CD1c-positive myeloid dendritic cell (primary cell): ENCODE results near the gene FGD5.
A peak's percentile ranks its signal among the peaks of the same experiment; 100 is the strongest.

Experiments used
- DNase-seq: peaks from one replicate; pipeline ENCODE4 v3.0.0-alpha.2; 2016; ENCODE audit errors: extremely low spot score

The FGD5 gene

DNA sequence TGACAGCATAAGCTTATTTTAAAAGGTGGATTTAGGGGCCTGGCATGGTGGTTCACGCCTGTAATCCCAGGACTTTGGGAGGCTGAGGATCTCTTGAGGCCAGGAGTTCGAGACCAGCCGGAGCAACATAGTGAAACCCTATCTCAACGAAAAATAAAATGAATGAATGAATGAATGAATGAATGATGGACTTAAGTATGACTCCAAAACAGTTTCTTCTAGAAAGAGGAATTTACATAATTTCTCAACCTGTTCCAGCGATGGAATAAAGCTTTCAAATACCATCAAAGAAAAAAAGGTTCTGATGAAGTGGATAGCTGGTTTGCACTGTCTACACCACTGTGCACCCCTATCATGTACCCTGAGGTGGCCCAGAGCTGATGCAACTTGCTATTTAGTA, 108.5 kb downstream of the FGD5 start:
- DNase-seq: no peak

DNA sequence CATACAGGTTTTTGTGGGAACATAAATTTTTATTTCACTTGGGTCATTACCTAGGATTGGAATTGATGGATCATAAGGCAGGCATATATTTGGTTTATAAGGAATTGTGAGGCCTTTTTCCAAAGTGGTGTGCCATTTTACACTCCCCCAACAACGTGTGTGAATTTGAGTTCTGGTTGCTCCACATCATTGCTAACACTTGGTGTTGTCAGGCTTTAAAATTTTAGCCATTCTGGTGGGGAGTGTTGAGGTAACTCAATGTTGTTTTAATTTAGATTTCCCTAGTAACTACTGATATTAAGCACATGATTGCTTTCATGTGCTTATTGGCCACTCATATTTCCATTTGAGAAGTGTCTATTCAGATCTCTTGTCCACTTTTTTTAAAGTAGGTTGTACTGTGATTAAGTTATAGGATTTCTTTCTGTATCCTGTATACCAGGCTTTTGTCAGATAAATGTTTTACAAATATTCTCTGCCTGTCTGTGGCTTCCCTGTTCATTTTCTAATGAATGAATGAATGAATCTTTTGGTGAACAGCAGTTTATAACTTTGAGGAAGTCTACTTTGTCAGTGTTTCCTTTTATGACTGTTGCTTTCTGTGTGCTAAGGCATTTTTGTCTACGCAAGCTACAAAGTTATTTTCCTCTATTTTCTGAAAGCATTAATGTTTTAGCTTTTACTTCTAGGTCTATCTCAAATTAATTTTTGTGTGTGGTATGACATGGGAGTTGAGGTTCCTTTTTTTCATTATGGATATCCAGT, 110.7 kb downstream of the FGD5 start:
- DNase-seq: peak; percentile 31

DNA sequence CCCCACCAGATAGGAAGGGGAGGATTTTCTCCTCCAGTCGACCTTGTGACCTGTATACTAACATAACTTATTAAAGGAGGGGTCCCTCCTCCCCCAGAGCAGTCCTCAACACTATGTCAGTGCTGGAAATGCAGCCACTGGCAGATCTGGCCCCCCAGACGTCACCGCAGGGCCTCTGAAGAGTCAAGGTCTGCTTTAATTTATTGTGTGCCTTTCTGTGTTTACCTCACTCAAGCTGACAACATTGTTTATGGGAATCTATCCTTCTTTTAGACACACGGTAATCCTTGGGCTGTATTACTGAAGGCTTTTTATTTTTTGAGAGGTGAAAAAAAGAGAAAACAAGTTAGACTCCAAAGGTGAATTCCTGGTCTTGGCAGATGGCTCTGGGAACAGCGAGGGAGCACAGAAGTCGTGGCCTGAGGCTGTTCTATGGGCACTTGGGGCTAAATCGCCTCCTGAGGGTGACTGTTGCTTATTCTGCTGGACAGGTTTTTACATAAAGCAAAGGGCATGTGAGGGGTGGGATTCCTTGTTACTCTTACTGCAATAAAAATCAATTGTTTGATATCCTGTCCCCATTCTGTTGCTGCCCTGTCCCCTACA, 115.2 kb downstream of the FGD5 start:
- DNase-seq: no peak

GRCh38 chr3:14935592-14936345, 117.0 kb downstream of the FGD5 start:
- DNase-seq: no peak

GRCh38 chr3:14938954-14939353, 120.2 kb downstream of the FGD5 start:
- no peak for DNase-seq

DNA sequence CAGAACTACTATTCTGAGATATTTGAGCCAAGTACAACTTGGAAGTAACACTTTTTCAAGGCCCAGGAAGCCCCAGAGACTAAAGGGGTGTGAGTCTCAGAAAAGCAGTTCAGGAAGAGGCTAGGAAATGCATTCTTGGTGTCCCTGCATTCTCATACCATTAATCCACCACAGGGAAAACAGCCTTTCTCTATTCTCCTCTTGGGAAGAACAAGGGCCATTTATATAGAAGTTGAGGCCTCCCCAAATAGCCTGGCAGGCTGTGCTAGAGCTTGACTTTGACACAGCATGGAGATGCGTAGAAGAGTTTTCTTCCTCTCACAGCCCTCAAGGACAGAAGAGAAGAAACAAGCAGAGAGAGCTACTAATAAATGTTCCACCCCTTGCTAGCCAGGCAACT, 123.1 kb downstream of the FGD5 start:
- DNase-seq: no peak

GRCh38 chr3:14943042-14943441, 124.3 kb downstream of the FGD5 start:
- DNase-seq: no peak

GRCh38 chr3:14946236-14946635, 127.5 kb downstream of the FGD5 start:
- peak; percentile 14 for DNase-seq

DNA sequence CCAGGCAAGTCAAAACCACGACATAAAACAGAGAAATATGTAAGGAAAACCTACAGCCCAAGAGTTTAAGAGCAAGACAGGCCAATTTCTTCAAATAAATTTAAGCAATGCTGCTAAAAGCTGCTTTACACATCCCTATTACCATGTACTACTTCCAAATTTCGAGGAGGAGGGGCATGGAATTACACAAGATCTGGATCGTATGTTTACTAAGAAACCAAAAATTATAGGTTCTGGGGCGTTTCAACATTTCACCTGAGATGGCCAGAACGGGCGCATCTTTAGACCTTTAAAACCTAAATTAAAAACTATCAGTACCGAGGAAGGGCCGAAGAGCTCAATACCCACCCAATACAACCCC, 128.0 kb downstream of the FGD5 start:
- peak; percentile 33 for DNase-seq

- DNase-seq: peak; percentile 96
Measured at GRCh38 chr3:14947100-14947885, 128.5 kb downstream of the FGD5 start, which contains the start of gene NR2C2. NR2C2 (plus strand) TSS chr3:14947583; CDS start chr3:15003915, 56,332 bp downstream.

DNA sequence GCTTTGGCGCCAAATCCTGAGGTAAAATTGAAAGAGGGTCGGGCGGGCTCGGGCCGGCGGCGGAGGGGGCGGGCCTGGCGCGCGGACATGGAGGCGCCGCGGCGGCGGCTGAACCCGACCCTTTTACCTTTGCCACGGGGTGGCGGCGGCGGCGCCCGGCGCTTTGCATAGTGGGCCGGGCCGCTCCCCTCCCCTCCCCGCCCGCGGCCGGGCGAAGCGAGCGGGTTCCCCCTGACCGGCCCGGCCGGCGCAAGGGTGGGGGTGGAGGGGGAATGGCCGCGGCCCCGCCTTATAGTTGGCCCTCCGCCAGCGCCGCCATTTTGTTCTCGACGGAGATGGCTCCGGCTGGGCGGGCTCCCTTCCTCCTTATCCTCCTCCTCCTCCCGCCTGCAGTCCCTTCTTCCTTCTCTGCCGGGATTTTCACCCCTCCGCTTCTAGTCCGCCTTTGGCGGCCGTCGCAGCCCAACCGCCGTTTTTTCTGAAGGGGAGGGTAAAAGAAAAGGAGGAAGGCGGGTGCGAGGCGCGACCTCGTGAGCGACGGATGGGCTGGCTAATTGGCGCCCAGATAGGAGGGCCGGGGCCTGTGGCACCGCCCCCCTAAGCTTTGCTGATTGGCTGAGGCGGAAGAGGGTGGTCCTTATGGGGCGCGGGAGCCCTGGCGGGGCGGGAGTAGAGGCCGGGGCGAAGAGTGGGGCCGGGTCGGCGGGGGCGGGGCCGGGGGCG, 129.3 kb downstream of the FGD5 start:
- peak; percentile 97 for DNase-seq

- no peak for DNase-seq
Measured at GRCh38 chr3:14948609-14949038, 129.9 kb downstream of the FGD5 start.

DNA sequence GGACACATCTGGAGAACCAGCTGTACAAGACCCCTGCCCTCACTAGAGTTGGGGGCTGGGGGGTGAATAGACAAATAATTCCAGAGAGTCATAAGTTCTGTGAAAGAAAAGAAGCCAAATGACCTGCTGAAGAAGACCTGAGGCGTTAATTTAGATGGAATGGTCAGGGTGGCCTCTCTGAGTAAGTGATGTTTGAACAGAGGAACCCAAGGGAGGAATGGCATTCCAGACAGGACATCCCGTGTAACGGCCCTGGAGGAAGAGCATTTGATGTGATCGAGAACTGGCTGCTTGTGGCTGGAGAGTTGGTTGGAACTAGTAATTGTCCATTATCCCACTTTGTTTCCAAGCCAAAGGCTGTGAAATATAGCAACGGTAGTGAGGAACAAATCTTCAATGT, 130.4 kb downstream of the FGD5 start:
- no peak for DNase-seq

GRCh38 chr3:14950274-14950673, 131.5 kb downstream of the FGD5 start:
- DNase-seq: no peak

GRCh38 chr3:14957153-14957552, 138.4 kb downstream of the FGD5 start:
- no peak for DNase-seq

DNA sequence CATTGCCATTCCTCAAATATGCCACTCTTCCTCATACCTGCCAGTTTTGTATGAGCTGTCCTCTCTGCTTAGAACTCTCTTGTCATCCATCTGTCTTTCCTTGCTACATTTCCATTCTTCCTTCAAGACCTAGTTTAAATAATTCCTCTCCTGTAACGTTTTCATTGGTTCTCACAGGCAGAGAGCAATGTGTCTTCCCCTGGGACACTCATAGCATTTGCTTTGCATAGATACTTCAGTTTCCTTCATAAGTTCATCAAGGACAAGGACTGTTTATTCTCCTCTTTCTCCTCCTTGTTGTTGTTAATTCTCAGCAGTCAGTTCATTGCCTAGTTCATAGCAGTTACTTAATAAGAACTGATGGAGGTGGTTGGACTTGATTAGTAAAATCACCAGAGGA, 139.2 kb downstream of the FGD5 start:
- DNase-seq: no peak

GRCh38 chr3:14959359-14959943, 140.7 kb downstream of the FGD5 start:
- DNase-seq: no peak

- no peak for DNase-seq
Measured at GRCh38 chr3:14962762-14963161, 144.0 kb downstream of the FGD5 start.

- no peak for DNase-seq
Measured at GRCh38 chr3:14967285-14967684, 148.5 kb downstream of the FGD5 start.

GRCh38 chr3:14969671-14970070, 150.9 kb downstream of the FGD5 start:
- DNase-seq: no peak

DNA sequence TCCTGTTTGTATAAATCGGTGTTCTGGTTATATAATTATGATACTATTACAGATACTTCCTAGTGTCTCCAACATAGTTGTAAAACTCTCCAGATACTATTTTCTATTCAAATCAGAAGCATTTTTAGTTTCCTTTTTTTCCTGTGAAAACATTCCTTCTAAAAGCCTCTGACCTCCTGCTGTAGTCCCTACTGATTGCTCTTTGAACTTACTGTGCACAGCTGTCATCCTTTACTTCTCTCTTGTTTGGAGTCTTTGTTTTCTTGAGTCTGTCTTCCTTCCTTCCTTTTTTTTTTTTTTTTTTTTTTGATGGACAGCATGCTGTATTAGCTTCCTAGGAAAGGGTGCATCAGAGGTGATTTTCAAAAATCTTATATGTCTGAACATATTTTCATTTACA, 157.6 kb downstream of the FGD5 start:
- DNase-seq: no peak
